ENCODE data around the gene GINS1.

GINS1 gene

GRCh38 chr20:25424536-25424935, 17.1 kb downstream of the GINS1 start:
- DNase-seq (ENCODE audit: insufficient read length, low spot score) (no peak), FAIRE-seq (no peak)
- no peak for TF ChIP-seq CTCF (IDR thresholded peaks at IDR 0.05; ENCODE audit: insufficient read depth, missing control alignments)

- TF ChIP-seq CTCF (IDR thresholded peaks at IDR 0.05; ENCODE audit: insufficient read depth, missing control alignments), result no peak
- no peak for DNase-seq (ENCODE audit: insufficient read length, low spot score)
- no peak for FAIRE-seq
Observed at GRCh38 chr20:25437153-25437581, 29.7 kb downstream of the GINS1 start.

DNA sequence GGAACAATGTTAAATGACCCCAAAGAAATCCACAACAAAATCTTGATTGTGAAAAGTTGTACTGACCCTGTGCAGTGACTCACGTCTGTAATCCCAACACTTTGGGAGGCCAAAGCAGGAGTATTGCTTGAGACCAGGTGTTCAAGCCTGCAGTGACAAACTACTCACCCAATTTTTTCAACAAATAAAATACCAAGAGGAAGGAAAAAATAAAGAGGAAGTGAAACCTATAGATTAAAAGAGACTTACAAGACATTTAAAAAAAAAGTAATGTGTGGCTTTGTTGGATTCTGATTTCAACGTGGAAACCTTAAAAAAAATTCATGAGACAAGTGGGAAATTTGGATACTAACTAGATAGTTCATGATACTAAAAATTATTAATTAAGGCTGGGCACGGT, 31.9 kb downstream of the GINS1 start:
- FAIRE-seq (no peak), DNase-seq (ENCODE audit: insufficient read length, low spot score) (no peak)
- no peak for TF ChIP-seq CTCF (IDR thresholded peaks at IDR 0.05; ENCODE audit: insufficient read depth, missing control alignments)

DNA sequence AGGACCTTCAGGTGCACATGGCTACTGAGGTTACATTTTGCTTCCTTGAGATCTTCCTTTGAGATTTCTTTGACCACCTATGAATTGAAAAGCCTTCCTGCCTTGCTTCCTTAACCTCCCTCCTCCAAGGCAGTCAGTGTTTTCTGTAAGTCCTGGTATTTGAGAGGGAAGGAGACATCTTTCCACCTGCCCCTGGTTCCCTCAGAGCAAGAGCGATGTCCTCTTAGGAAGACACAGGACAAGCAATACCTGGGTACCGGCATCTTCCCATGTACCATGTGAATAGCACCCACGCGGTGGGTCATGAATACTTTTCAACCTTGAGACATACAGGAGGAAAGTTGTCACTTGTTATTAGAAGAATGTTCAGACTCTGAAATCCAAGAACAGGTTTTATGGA, 37.1 kb downstream of the GINS1 start:
- TF ChIP-seq CTCF (IDR thresholded peaks at IDR 0.05; ENCODE audit: insufficient read depth, missing control alignments), result no peak
- DNase-seq (ENCODE audit: insufficient read length, low spot score) (no peak), FAIRE-seq (no peak)

- TF ChIP-seq CTCF (IDR thresholded peaks at IDR 0.05; ENCODE audit: insufficient read depth, missing control alignments), result no peak
- no peak for DNase-seq (ENCODE audit: insufficient read length, low spot score)
- no peak for FAIRE-seq
Observed at GRCh38 chr20:25447671-25448070, 40.2 kb downstream of the GINS1 start.

DNA sequence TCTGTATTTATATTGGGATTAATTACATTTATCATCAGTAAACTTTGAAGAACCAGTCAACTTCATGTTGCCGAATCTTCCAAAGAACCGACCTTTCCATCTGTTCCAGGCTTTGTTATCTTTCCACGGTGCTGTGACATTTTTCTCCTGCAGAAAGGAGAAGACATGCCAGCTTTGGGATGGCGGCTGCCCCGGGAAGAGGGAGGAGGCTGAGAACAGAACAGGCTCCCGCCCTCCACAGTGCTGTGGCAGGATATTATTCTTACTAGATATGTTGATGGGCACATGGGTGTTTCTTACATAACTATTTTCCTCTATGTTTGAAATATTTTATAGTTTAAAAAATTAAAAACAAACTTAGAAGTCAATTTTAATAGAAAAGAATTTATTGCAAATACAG, 44.9 kb downstream of the GINS1 start:
- DNase-seq (ENCODE audit: insufficient read length, low spot score), result no peak
- FAIRE-seq, result no peak
- TF ChIP-seq CTCF (IDR thresholded peaks at IDR 0.05; ENCODE audit: insufficient read depth, missing control alignments), result no peak

- TF ChIP-seq CTCF (IDR thresholded peaks at IDR 0.05; ENCODE audit: insufficient read depth, missing control alignments), result no peak
- FAIRE-seq (no peak), DNase-seq (ENCODE audit: insufficient read length, low spot score) (no peak)
Observed at GRCh38 chr20:25453035-25453810, 45.8 kb downstream of the GINS1 start.

Data from D721Med (cell line).